GM18508 (cell line): ENCODE results near the gene GLI3.

Experiments
- ATAC-seq: cut with Tn5 transposase; IDR thresholded peaks from one replicate; pipeline ENCODE4 v1.9.1; 2021; ENCODE audit warnings: moderate number of reproducible peaks; ENCODE audit not compliant: insufficient read depth, unreplicated experiment

The GLI3 gene

DNA sequence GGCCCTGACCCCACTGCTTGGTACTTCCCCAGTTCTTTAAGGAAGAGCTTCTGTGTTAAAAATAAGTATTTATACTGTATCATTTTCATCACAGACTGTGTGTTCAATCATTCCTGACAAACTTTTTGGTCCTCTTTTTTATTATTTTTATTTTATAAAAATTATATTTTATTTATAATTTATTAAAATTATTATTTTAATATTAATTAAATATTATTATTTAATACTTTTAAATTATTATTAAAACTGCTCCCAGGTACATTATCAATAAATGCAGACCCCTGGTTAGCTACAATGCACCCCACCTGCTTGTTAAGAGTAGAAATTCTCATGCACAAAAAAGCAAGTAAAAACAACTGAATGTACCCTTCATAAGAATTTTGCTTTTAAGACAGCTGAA lies 172.0 kb downstream of the GLI3 start:
- ATAC-seq, result no peak

DNA sequence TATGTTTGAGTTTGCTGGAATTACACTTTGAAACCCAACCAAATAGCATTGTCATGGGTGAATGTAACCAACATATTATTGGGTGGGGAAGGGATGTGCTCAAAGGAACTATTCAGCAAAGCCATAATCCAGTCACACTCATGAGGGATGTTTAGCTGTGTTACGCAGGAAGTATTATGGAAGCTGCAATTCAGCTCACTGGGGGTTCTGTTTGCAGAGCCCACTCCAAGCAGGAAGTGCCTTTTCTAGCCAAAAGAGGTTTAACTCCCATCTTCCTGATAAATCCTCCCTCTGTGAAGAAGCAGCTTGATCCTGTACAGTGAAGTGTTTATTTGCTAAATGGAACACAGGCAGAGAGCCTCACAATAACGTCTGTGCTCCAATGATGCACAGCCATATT lies 172.5 kb downstream of the GLI3 start:
- ATAC-seq, result no peak

DNA sequence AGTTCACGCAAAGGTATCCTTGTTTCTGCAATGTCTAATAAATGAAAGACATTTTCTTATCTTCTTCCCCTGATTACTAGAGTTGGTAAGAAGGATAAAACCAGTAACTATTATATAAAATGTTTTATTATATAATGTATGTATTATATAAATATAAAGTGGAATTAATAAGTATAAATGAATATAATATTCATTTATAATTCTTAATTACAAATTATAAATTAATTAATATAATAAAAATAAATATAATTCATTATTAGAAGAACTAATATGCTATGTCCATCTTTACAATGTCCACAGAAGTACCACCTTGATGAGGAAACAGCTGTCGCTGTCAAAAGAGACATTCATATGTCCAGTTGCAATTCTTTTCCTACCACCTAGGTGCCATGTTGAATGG lies 177.7 kb downstream of the GLI3 start:
- no peak for ATAC-seq

DNA sequence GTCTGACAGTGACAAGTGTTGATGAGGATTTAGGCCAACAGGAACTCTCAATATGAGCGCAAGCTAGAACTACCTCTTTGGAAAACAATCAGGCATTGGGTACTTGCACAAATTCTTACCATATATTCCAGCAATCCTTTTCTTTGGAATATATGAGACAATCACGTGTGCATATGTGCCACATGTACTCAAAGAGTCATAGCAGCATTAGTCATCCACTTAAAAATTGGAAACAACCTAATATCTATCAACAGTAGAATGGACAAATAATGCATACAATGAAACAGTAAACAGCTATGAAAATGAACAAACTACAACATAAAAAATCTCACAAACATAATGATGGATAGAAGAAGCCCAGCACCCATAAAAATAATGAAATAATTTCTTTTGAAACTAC lies 179.7 kb downstream of the GLI3 start:
- ATAC-seq, result no peak

DNA sequence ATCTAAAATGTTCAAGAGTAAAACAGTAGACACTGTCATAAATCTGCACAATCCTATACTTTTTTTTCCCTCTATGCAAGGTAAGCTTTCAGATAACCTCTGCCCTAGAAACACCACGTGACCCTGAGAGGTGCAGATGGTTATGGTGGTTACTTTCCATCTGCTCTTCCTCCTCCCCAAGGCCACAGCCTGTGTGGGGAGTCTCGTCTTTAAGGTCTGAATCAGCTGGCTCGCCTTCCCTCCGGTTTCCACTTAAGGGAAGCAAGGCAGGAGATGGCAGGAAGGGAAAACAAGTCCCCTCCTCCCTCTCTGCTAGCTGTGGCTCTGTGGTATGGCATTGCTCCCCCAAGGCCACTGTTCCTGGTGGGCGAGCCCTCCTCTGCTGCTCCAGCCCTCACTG lies 181.8 kb downstream of the GLI3 start:
- no peak for ATAC-seq

DNA sequence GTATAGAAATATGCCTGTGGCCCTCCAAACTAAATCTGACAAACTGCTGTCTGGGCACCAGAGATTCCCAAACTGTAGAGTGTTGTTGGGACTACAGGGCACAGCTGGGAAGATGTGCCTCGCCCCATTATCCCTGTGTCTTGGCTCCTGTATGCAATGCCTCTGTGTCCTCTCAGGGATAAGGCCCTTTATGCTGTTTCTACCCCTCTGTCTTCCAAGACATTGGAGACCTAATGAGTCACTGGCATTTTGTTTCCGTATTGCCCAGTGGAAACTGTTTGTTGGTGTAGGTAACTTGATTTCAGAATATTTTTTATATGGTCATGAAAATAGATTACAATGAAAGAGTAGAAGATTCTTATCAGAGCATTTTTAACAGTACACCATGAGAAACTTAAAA lies 183.2 kb downstream of the GLI3 start:
- no peak for ATAC-seq

DNA sequence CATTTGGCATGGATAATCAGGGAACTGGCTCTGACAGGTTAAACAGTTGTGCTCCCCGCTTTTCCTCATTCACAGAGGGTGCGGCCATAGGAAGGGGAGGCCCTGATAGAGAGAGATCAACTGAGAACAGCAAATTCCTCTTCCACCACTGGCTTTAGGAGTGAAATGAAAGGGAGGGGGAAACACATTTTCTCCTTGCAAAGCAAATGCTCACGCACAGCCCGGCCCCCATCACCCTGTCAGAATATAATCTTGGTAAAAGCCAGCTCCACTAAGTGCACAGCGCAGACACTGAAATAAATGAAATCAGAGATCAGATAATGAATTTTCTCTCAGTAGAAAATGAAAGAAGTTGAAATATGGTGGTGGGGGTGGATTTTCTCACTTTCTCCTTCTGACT lies 187.2 kb downstream of the GLI3 start:
- ATAC-seq, result no peak

DNA sequence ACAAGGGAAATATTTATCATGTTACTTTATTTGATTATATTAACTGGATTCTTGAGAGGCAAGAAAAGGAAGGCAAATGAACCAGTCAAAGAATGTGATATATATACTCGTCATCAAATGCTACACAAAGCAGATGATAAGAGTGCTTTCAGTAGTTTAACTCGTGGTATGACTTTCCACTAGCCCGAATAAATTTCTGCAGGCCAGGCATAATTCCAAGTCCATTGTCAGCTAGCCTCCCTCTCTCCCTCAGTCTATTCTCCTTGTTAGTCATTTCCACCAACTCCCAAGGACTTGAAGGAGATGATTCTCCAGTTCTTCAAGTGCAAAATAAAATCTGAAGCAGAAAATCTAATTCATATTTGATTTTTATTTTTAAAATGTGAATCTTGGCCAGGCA lies 190.5 kb downstream of the GLI3 start:
- no peak for ATAC-seq

DNA sequence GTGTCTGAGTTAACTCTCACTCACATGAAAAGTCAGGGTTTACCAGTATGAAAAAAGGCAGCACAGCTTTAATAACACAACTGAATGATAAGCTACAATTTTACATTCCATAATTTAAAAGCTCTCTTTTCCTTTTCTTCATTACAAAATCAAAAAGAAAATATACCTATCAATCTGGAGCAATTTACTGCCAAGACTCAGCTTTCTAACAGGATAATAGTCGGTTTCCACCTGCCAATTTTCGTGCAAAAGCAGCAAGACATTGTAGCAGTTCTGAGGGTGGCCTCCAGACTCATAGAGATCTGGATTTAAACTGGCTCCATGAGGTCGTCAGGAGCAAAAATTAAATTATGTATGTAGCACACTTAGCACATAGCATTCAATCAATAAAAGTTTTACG lies 191.0 kb downstream of the GLI3 start:
- no peak for ATAC-seq

DNA sequence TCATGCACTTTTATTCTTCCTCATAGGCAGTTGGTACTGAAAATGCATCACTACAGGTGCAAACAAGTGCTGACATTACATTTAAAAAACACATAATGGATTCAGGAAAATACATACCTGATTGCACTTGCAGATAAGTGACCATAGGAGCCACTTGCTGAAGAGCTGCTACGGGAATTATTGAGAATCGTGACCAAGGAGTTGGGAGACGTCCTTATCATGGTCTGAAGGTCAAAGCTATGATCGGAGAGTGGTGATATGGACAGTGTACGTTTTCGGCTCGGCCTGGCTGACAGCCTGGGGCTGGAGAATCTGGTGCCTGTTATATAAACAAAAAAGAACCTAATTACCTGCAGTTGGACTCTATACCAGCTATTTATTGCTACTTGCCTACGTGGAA lies 197.1 kb downstream of the GLI3 start:
- ATAC-seq, result no peak

DNA sequence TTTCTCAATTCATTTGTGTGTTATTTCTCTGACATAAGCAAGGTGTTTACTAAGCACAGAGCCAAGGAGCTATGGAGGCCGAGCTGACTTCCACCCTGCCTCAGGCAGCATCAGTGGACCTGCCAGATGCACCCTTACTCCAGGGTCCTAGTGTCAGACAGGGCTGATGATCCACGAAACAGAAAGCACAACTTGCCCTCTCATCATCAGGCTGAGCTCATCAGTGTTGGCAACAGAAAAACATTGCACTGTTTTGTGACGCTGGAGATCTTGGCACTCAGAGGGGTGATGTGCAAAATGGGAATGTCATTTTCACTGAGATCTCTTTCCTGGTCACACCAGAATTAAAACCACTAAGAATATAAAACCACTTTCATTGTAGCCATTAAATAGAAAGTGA lies 201.8 kb downstream of the GLI3 start:
- ATAC-seq, result no peak

DNA sequence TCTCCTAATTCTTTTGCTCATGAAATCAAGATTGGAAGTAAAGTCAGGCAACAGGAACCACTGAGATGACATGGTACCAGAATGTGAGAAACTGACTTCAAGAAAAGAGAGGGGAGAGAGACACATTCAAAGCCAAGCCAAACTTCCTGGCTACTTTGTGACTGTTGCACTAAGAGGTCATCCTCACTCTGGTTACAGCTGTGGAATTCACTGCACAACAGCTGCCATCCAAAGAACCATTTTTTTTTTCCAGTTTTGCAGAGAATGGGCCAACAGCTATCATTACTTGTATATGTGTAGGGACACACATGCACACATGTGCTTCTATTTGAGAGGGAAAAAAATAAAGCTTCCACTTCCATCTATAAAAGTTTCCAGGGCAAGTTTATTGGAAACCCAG lies 203.5 kb downstream of the GLI3 start:
- ATAC-seq, result no peak

DNA sequence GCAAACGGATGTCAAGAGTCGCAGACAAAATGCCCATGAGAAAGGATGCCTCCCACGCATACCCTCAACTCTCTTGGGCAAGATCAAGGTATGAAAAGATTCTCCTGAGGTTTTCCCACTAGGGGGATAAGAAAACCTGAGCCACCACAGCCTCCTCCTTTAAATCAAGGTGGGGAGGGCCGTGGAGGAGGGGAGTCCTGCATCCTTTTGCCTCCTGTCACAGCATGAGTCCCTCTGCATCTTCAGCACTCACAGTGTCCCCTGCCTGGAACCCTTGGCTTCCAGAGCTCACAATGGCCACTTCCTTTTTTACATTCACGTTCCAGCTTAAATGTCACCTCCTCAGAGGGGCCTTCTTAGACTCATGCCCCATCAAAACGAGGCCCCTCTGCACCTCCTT lies 207.6 kb downstream of the GLI3 start:
- ATAC-seq, result no peak

DNA sequence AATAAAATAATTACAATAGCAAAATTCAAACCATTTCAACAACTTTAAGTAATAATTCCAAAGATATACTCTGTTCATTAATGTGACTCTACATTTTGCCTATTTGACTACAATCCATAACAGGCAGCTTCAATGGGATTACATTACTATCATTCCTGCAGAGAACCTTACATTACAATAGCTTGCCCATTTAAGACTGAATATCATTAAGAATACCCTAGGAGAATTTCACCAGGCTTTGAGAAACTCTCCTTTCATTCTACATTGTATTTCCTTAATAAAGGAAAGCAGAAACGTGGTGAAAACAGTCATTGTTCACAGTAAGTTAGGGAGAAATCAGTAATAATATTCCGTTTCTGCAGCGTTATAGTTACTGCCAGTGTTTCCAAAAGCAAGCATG lies 209.5 kb downstream of the GLI3 start:
- ATAC-seq, result no peak

DNA sequence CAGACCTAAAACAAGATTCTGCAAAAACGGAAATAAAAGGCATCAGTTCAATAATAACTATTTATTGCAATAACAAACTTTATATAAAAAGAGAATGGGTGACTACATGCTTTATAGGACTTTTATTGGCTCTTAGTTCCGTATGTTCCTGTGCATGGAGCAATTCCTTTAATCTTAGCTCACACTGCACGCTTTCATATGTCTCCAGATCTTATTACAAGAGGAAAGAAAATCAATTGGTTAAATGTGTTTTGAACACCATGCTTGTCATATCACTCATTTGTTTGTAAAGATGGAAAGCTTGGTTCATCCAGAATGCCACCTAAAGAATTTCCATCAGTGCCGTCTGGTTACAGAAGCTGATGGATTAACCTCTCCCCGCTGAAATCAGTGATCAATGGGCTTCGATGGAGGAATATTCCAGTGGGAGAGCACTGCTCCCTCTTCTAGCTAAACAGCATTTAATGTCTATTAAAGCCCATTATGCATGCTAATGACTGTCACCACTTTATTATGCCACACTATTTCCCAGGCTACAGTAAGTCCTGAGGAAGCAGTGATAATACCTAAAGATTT lies 210.3 kb downstream of the GLI3 start:
- ATAC-seq, result no peak

DNA sequence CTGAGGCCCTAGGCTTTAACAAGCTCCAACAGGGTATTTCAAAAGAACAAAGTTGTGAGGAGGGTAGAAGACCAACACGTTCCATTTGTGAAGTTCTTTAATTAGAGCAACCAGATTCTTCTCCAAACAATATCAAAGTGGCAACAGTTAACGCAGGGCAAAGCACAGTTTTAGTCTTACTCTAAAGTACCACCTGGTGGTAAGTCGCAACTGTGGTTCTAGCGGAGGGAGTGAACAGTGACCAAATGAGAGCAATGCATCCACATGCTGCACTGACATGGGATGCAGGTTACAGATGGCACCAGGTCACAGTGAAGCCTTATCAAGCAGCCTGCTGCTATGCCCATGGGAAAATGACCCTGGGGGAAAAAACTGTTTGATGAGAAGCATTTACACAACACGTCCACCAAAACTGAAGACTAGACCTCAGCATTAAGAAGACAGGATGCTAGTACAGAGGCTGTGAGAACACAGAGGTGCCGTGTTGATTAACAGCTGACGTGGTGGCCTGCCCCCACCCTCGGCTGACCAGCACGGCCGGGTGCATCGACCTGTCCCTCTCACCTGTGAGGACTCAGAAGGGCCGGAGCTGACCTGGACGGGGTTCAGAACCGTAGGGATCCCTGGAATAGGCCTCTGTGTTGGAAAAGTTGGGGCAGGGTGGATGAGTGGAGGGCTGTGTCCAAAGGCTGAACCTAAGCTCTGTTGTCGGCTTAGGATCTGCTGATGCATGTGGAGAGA lies 211.2 kb downstream of the GLI3 start:
- no peak for ATAC-seq

DNA sequence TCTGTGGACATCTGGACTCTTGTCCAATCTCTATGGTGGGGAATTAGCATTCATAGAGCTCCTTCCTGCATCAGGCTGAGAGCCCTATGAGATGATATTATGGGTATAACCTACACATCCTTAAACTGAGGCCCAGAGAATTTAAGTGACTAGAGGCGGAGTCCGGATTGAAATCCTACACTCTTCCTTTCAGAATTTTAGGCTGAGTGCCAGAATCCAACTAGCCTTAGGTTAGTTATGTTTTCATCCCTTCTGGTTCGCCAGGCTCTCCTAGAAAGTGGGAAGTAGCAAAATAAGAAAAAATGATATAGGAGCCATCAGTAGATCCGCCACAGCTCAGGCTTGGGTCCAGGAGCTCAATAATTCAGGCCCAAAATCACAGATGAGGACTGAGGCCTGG lies 212.5 kb downstream of the GLI3 start:
- no peak for ATAC-seq

DNA sequence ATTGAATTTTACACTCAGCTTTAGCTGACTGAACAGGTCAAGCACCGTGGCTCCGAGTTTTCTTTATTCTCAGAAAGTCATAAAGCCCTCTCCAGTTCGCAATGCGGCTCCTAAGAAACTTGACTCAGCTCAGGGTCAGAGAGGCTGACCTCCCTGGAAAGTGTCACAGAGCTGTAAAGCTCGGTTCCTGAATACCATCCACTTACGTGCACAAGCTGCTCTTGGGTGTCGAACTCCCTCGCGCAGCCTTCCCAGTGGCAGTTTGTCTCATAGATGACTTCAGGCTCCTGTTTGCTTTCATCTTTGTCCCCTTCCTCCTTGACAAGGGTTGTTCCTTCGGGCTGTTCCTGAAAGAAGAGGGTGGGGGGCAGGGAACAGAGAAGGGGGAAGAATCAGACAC lies 213.7 kb downstream of the GLI3 start:
- ATAC-seq, result no peak

DNA sequence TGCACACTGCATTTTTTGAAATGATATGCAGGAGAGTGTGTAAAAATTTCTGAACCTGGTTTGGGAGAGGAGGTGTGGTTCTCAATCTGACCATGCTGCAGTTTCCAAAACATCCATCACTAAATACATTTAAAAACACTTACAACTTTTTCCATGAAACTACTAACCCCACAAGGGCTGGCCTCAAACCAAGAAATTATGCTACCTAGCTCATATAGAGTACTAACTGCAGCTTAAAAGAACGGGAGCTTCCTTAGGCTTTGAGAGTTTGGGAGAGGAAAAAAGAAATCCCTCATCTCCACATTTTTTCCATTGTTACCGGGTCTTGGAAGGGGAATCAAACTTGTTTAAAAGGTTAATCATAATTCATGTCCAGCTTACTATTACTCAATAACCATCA lies 214.2 kb downstream of the GLI3 start:
- no peak for ATAC-seq

DNA sequence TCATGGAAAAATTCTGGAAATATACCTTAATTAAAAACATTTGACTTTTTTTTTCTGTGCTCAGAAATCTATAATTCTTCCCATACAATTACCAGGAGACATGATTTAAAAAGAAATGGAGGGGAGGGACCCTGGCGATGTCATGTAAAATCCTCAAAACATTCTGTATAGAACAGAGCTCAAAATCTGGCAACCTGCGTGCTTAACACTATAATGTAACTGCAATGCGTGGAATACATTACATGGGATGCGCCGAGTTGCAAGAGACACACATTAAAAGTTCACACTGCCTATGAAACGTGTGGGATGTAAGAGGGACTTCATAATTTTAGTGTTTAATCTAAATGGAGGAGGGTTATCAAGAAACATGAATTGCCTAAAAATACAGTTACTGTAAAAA lies 215.0 kb downstream of the GLI3 start:
- ATAC-seq, result no peak

DNA sequence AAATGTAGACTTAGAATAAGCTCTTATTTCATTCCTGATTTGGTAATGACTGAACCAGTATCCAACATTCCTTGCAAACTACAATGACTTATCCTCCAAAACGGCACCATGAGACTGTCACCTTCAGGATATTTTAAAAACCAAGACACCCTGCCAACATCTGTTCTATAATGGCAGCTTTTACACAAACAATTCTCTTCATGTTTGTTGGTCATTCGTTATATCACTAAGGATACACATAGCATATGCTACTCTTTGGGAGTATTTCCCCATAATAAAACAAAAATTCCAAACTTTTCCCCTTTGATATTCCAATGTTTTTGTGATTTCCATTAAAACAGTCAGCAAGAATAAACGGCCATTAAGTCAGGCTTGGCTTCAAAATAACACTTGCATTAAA lies 215.4 kb downstream of the GLI3 start:
- no peak for ATAC-seq

DNA sequence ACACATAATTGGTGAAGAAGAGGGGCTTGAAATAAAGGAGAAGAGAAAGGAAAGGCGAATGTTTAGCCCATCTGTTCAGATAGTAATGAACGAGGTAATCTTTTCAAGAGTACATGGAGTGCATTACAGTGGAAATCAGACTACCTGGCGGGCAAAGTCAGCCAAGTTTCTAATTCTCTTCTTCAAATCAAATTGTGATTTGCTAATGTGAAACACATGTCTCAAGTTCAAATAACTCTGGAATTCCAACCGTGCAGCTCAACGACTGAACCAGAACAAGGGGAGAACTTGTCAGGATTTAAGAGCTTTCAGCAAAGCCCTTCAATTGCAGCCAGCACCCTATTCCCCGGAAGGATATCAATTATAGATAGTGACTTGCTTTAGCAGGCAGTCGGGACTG lies 216.9 kb downstream of the GLI3 start:
- no peak for ATAC-seq
